Astrocyte of the cerebellum (primary cell): ENCODE results near the gene UCMA.

Experiments used
- DNase-seq: peaks from one replicate; pipeline ENCODE4 v3.0.0-alpha.2; 2011; ENCODE audit warnings: low read depth
- H3K4me3 ChIP-seq: 2 replicates; pipeline ENCODE4 v1.5.1; 2011; ENCODE audit warnings: mild to moderate bottlenecking, low read depth, low read length, moderate library complexity
- CTCF ChIP-seq: IDR thresholded peaks from 2 replicates; pipeline ENCODE4 v1.5.1; 2012; ENCODE audit warnings: low read length, low read depth, moderate library complexity, mild to moderate bottlenecking; ENCODE audit errors: missing control alignments
- in situ Hi-C: cut with HindIII; loops from 2 replicates; pipeline ENCODE4 v1.10.0; 2017; ENCODE audit warnings: low sequenced_read_pairs

The UCMA gene

DNA sequence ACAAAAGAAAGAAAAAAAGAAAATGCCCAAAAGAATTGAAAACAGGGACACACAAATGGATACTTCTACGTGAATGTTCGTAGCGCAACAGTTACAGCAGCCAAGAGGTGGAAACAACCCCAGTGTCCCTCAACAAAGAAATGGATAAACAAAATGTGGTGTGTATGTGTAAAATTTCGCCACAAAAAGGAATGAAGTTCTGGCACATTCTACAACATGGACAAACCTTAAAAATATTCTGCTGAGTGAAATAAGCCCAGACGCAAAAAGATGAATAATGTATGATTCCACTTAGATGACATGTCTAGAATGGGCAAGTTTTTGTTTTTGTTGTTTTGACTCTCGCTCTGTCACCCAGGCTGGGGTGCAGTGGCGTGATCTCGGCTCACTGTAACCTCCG lies 10.9 kb downstream of the UCMA start:
- H3K4me3 ChIP-seq, result no peak overlapping the region
- in situ Hi-C loops, result no loop called here

DNA sequence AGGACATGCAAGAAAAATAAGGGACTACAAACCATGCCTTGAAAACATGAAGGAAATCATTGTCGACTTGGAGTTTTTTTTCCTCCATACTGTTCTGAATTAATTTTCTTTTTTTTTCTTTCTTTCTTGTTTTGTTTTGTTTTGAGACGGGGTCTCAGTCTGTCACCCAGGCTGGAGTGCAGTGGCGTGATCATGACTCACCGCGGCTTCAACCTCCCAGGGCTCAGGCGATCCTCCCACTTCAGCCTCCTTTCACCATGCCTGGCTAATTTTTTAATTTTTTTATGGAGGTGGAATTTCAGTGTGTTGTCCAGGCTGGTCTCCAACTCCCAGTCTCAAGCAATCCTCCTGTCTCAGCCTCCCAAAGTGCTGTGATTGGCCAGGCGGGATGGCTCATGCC lies 11.6 kb downstream of the UCMA start:
- DNase-seq, result no peak
- no peak for TF ChIP-seq CTCF
- in situ Hi-C loops, result no loop called here
- no peak overlapping the region for H3K4me3 ChIP-seq

More for the DNA sequence above, 10.9 kb downstream of the UCMA start:
- no peak for TF ChIP-seq CTCF
- no peak for DNase-seq

DNA sequence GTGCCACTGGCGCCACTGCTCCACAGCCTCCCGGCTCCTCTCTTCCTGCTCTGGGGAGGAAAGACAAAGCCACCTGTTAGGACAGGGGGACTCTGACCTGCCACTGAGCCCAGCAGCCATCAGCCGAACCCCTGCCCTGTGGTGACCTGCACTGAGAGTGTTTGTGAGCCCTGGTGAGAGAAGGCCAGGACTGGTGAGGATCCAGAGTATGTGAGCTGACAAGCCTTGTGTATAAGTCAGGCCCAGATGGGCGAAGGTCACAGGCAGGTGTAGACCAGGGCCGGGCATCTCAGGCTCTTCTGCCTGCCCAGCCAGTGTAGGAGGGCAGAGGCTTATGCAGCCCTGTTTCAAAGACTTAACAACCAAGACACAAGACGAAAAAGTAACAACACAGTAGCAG lies 12.0 kb downstream of the UCMA start:
- in situ Hi-C loops, result no loop called here
- TF ChIP-seq CTCF, result no peak
- DNase-seq, result no peak
- H3K4me3 ChIP-seq, result no peak overlapping the region

DNA sequence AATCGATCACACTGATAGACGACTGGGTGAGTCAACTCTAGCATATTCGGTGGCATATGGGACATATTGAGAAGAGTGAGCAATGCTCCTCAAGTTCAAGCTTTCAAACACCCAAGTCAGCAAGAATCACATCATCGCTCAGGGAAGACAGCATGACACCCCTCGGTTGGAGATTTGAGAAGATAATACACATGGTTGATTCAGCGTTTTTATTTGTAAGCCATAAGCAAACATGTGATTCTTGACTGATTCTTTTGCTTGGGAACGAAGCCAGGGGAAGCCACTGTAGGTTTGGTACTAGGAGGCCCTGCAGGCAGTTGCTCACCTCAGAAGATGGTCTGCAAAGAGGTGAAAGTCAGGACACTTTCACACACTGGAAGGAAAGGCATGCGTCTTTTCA lies 12.6 kb downstream of the UCMA start:
- no peak overlapping the region for H3K4me3 ChIP-seq
- DNase-seq, result no peak
- in situ Hi-C loops, result no loop called here
- TF ChIP-seq CTCF, result no peak

DNA sequence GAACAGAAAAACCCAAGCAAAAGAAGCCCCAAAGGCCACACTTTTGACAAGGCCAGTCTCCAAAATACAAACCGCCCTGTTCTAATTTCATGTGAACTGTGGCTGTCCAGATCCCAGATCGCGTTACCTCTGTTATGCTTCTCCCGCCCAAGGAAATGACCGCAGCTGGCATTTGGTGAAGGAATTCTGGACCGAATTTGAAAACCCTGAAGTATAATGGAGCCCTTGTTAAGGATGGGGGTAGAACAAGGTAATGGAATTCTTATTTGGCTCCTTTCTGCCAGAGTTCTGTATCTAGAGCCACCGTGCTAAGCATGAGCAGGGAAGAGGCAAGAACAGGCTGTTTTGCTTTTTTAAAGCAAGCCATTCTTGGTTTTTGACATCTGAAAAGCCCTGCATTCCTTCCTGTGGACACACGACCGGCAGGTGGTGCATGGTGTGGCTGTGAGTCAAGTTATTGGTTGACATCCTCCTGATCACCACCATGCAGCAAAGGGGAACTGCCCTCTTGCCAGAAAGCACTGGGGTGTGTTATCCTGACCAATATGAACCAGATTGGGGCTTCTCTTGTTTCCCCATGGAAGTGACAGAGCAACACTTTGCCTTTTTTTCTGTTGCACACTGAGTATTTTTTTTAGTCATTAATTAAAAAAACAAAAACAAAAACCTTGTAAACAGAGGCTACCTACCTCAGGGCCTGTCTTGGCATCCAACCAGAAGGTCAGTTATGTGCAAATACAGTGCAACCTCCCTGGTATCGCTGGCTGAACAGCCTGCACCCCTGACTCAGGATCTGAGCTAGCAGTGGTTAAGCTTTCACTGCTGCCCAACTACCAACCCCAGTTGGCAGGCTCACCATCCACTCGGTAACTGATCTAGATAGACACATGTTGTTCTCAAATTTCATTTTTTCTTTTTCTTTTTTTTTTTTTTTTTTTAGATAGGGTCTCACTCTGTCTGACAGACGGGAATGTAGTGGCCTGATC lies 14.2 kb downstream of the UCMA start:
- in situ Hi-C loops, result no loop called here
- no peak for DNase-seq
- peak; percentile 32 for TF ChIP-seq CTCF
- no peak overlapping the region for H3K4me3 ChIP-seq

DNA sequence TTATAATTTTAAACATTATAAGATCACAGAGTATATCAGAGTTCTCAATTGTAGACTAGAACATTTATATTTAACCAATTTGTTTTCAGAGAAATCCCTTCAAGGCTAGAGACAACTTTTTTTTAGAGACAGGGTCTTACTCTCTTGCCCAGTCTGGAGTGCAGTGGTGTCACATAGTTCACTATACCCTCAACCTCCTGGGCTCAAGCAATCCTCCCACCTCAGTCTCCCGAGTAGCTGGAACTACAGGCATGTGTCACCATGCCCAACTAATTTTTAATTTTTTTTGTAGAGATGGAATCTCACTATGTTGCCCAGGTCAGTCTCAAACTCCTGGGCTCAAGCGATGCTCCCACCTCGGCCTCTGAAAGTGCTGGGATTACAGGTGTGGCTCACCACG lies 15.3 kb downstream of the UCMA start:
- no peak overlapping the region for H3K4me3 ChIP-seq
- in situ Hi-C loops, result no loop called here
- no peak for TF ChIP-seq CTCF
- no peak for DNase-seq
